Stimulated activated CD8-positive, alpha-beta memory T cell treated with anti-CD3 and anti-CD28 coated beads, Interleukin-4, amount 100 ng/mL, for 48 hours (primary cell): ENCODE measurements around the gene PML.
"Not testable (repeated sequence)": the region's sequence is repeated elsewhere in the genome, so short reads cannot be mapped to it uniquely, and the experiment has no call there.

ENCODE experiments used
- DNase-seq: peaks from one replicate; pipeline ENCODE4 v3.0.0-alpha.2; 2020

PML gene

DNA sequence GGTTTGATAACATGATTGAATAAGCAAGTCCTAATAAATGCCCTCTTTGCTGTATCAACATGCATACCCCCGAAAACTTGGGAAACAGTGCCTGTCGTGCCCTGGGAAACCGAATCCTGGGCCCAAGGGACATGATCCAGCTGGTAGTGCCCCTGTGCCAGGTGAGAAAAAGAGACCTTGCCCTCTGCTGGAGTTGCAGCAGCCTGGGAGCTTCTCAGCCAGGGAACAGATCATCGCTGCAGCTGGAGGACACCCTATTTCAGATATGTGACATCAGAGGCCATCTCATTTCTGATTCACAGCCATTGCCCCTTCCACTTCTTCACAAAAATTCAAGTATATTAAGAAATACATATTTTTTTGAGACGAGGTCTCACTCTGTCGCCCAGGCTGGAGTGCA is 34.7 kb upstream of the PML start:
- no peak for DNase-seq

DNA sequence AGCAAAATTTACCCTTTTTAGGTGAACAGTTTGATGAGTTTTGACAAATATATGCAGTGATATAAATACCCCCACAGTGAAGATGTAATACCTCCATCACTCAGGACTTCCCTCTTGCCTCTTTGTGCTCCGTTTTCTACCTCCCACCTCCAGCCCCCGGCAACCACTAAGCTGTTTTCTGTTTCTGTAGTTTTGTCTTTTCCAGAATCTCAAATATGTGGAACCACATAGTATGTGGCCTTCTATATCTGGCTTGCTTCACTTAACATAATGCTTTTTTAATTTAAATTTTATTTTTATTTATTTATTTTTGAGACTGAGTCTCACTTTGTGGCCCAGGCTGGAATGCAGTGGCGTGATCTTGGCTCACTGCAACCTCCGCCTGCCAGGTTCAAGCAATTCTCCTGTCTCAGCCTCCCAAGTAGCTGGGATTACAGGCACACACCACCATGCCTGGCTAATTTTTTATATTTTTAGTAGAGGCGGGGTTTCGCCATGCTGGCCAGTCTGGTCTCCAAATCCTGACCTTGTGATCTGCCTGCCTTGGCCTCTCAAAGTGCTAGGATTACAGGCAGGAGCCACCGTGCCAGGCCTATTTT is 33.9 kb upstream of the PML start:
- DNase-seq, result not testable (repeated sequence)

DNA sequence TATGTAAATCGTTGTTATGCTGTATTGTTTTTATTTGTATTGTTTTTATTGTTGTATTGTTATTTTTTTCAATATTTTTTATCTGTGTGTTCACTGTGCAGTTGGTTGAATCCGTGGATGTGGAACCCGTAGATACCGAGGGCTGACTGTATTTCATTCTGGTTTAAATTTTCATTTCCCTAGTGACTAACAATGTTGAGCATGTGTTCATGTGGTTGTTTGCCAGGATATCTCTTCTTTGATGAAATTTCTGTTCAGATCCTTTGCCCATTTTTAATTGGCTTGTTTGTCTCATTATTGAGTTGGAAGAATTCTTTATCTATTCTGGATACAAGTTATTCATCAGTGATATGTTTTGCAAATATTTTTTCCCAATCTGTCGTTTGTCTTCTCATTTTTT is 32.1 kb upstream of the PML start:
- DNase-seq, result no peak

DNA sequence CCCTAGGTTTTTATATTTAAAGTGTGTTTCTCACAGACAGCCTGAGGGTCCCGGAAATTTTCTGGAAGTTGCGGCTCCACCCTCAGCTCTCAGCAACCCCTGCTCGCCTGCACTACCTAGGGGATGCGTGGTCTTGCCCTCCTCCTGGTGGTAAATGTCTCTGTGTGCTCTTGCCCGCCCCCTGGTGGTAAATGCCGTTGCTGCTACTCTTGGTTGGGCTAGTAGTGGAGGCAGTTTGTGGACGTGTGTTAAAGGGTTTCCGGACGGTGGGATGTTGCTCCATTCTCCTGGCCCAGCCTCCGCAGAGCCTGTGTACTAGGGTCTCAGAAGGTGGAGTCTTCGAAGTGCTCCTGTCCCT is 29.8 kb upstream of the PML start:
- DNase-seq, result peak; percentile 95

DNA sequence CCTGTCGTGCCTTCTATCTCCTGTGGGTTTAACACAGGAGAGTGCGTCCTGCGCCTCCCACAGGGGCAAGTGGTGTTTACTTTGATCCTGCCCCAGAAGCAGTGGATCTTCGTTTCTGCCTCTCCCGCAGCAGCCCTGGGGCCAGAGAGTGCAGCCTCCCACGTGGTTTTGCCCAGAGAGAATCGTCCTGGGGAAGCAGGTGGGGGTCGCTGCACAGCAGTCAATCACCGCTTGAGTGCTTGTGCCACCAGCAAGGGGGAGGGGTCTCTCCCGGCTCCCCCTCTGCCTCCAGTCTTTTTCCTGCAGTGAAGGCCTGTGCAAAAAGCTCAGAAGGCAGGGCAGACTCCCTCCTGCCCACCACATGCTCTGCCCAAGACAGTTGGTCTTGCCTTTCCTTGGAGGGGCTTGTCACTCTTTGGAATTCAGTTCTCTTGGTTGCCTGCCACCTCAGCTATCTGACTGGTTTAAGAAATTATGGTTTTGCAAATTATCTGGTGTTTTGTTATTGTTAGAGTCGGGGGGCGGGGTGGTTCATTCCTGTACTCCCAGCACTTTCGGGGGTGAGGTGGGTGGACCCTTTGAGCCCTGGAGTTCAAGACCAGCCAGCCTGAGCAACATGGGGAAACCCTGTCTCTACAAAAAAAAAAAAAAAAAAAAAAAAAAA is 29.3 kb upstream of the PML start:
- DNase-seq, result peak; percentile 79

DNA sequence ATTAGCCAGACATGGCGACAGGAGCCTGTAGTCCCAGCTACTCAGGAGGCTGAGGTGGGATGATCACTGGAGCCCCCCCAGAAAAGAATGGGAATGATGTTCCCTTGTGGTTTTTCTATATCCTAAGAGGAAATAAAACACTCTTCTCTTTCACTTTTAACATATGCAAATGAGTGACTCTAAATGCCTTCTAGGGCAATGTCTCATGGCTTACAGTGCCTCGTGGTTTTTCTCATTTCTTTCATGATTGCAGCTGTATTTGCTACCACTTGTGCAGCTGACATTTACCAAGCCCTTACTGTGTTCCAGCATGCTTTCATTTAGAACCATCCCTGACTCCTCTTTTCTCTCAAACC is 28.8 kb upstream of the PML start:
- DNase-seq, result no peak

DNA sequence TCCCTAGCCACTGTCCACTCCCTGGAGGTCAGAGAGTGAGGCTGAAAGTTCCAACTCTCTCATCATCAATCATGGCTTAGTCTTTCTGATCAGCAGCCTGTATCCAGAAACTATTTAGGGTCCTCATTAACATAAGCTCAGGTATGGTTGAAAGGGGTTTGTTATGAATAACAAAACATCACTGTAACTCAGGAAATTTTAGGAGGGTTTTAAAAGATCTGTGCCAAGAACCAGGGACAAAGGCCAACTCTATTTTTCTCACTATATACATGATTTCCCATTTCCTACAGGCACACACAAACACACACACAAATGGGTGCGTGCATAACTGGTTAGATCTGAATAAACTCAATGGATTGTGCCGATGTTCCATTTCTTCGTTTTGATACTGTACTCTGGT is 26.1 kb upstream of the PML start:
- no peak for DNase-seq

DNA sequence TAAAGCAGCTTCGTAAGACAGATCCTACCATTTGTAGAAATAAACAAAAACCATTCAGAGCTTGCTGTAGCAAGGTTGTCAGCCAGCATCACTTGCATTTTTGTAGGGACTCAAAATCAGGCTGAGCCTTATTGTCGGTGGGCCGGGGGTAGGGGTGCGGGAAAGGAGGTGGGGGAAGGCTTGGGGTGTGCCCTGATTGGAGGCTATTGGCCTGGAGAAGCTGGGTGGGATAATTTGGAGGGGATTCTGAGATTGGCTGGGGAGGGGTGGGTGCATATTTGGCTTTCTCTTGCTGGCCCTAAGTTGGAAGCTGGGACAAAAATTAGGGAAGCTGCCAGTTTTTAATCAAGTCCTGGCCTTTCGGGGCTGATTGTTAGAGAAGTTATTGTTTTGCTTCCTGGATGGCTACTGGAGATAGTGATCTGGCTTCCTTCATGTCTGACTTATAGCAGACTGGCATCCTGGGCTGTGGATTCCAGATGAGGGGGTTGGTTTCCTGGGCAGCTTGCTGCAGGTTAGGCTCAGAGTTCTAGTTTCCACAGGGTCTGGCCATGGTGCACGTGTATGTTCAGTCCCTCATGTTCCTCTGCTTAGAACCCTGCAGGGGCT is 25.3 kb upstream of the PML start:
- no peak for DNase-seq

DNA sequence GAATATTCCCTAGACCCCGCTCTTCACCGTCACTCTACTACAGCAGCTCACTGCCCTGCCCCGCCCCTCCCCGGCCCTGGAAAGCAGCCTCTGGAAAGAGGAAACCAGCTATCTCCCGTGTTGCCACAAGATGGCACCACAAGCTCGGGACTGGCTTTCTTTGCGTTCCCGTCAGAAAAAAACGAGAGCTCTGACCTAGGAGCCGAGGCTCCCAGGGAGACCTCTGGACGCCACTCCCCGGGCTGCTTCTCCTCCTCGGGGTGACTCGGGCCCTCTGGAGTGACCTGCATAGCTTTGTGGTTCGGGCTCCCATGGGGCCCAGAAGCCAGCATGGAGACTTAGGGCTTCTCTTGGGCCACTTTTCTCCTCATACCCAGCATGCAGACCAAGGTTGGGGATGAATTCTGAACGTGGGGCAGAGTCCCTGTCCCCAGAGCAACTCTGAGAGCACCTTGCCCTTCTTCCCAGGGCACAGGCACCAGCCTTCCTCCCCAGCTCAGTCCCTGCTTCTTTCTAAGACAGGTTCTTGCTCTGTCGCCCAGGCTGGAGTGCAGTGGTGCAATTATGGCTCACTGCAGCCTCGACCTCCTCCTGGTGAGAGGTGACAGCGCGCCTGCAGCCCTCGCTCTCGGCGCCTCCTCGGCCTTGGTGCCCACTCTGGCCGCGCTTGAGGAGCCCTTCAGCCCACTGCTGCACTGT is 21.4 kb upstream of the PML start:
- DNase-seq, result peak; percentile 88

DNA sequence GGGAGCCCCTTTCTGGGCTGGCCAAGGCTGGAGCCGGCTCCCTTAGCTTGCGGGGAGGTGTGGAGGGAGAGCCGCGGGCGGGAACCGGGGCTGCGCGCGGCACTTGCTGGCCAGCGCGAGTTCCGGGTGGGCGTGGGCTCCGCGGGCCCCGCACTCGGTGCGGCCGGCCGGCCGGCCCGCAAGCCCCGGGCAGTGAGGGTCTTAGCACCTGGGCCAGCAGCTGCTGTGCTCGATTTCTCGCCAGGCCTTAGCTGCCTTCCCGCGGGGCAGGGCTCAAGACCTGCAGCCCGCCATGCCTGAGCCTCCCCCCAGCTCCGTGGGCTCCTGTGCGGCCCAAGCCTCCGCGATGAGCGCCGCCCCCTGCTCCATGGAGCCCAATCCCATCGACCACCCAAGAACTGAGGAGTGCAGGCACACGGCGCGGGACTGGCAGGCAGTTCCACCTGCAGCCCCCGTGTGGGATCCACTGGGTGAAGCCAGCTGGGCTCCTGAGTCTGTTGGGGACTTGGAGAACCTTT is 20.8 kb upstream of the PML start:
- DNase-seq, result not testable (repeated sequence)

DNA sequence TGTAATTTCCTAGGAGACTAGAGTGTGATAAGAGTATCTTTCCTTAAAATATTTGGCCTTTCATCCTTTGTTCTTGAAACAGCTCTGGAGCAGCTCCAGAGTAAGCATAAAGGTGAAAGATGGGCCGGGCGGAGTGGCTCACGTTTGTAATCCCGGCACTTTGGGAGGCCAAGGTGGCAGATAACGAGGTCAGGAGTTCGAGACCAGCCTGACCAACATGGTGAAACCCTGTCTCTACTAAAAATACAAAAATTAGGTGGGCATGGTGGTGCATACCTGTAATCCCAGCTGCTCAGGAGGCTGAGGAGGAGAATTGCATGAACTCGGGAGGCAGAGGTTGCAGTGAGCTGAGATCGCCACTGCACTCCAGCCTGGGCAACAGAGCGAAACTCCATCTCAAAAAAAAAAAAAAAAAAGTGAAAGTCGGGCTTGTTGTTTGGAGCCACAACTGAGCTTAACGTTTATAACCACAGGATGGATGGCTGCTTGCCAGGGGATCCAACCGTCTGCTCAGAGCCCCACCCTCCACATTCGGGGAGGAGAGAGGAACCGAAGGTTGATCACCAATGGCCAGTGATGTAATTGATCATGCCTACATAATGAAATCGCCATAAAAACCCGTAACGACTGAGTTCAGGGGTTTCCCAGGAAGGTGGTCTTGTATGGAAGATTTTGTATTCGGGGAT is 18.9 kb upstream of the PML start:
- not testable (repeated sequence) for DNase-seq

DNA sequence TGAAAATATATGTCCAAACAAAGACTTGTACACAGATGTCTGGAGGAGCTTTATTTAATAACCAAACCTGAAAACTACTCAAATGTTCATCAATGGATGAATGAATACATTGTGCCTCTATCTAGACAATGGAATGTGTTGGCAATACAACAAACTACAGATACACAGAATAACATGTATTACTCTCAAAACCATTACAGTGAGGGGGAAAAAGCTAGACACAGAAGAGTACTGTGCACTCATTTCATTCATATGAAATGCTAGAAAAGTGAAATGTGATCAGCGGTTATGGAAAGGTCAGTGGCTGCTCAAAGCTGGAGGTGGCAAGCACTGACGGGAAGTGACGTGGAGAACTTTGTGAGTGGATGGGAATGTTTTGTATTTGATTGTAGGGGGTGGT is 15.6 kb upstream of the PML start:
- DNase-seq, result peak; percentile 7

DNA sequence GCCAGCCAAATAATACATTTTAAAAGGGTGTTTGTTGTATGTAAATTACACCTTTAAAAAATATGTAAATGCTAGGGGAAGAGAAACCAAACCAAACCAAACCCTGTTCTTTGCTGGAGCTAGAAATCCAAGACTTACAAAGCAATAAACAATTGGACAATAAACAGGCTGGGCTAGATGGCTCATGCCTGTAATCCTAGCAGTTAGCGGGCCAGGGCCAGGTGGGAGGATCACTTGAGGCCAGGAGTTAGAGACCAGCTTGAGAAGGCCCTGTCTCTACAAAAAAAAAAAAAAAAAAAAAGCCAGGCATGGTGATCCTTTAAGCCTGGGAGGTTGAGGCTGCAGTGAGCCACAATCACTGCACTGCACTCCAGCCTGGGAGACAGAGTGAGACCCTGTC is 14.9 kb upstream of the PML start:
- peak; percentile 7 for DNase-seq

DNA sequence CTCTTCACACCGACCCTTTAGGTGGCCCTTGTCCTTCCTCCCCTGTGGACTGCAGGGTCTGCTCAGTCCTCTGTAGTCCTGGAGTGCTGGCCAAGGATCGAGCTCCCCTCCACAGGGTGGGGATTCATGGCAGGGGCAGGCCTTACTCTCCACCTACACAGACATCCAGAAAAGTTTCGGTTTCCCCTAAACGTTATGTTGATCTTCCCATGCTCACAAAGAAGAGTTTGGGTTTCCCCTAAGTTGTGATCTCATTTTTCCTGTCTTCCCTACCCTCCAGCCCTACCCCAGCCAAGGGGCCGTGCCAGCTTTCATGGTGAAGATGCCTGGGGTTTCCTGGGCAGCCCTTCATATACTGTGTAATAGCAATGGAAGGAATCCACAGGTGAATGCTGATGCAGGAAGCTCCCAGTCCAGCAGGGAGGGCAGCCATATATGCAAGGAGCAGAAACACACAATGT is 12.7 kb upstream of the PML start:
- no peak for DNase-seq

DNA sequence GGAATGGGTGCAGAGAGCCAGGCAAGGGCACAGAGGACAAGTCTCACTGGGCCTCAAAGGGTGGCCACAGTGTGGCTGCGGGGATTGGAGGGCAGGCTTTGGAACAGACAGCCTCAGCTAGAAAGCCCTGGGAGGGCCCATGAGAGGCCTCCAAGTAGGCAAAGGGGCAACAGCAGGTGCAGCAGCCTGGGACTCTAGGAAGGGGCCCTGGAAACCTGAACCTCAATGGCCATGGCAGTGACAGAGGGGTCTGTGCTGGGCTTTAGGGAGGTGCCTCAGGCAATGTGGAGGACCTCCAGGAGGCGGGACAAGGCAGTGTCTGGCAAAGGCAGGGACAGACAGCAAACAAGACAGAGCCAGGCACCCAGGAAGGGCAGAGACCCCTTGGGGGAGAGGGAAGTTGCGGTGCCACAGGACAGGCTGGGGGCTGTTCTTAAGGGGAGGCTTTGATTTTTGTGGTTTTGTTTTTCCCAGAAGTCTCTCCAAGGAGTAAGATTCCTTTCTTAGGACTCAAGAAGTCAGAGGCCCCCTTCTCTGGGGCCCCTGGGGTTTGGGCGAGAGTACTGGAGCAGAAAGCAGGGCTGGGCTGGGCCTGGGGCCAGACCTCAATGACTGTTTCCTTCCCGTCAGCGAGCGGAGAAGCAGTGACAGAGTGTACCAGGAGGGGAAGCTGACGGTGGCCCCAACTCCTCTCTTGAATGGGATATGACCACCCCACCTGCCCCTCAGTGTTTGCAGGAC is 12.1 kb upstream of the PML start:
- DNase-seq, result peak; percentile 66

DNA sequence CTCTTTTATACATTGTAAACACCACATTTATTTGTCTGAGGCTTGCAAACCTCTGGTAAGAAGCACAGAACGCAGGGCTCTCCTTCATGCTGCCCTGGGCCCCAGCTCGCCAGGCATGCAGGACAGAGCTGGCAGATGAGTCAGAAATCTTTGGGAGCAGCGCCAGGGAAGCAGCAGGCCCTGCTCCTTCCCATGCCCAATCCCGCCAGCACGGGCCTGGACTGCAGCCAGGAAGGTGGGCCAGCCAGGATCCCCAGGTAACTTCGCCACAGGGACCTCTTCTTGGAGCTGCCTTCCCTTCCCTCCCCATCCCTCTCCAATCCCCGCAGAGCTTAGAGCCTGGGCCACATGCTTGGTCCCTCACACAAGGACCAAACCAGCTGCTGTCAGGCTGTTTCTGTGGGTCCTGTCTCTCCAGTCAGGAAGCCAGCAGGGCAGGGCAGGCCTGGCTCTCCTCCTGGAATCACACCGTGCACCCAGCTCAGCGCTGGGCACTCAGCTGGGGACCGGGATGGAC is 11.2 kb upstream of the PML start:
- DNase-seq, result no peak

DNA sequence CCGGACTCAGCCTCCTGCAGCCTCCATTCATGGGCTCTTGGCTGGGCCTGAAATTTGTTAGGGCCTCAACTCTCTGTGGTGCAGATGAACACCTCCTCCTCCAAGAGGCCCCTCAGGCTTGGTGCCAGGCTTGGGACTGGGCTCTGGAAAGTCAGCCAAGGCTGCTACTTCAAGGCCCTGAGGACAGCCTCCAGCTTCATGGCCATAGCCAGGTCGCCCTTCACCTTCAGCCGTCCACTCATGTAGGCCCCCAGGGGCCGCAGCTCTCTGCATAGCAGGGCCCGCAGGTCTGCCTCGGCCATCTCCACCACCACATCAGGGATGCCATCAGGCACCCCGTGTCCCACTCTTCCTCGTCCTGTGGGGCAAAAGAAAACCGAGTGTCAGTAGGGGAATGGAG is 10.7 kb upstream of the PML start:
- DNase-seq, result no peak

DNA sequence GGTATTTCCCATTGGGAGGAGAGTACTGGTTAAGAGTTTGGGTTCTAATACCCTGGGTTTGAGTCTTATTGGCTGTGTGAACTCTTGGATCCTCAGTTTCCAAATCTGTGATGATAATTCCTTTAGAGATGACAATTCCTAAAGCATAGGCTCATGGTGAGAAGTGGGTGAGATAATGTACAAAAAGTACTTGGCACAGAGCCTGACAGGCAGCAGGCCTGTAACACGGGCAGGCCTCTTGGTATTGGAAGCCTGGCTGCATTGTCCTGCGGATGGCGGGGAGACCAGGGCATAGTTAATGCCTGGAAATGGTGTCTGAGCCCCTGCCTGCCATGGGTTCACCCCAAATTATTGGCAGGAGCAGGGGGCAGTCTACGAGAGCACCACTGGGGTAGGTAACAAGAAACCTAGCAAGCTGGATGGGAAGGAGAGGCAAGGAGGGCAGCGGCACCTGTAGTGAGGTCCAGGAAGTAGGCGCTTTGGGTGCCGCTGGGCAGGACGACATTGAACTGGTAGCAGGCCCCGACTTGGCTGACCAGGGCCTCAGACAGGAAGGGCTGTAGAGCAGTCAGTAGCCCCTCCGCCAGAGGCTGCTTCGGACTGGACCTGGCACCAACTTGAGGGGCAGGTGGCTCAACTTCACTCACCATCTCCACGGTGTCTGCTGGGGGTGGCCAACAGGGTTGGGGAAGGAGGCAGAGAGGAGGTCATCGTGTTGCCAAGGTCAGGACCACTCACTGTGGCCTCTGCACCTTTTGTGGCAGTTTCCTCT is 10.1 kb upstream of the PML start:
- DNase-seq, result peak; percentile 18

DNA sequence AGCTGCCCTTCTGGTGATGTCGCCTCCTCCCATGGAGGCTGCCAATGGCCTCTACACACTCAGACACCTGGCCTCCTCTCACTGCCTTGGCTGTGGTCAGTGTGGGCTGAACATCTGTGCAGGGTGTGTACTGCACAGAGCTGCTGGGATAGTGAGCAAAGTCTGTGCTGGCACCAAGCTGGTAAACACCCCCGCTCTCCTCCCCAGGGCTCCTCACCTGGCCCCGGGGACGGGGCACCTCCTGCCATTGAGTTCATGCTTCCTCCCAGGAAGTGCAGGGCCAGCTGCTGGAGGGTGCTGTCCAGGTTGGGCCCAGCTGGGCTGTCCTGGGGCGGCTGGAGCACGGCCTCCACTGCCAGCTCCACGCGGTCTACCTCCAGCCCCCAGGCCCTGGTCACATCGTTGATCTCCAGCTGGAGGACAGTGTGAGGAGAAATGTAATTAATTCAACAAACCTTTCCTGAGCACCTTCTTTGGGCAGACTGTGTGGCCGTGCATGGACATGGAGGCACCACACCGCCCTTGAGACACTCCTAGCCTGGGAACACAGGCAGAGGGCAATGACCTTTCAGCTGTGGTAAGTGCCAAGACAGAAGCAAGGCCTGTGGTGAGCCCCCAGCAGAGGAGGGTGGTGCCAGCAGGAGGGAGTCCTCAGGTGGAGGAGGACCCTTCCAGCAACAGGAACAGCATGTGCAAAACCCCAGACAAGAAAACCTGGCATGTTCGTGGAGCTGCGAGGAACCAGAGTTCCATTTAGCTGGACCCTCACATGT is 9.2 kb upstream of the PML start:
- DNase-seq, result peak; percentile 28

DNA sequence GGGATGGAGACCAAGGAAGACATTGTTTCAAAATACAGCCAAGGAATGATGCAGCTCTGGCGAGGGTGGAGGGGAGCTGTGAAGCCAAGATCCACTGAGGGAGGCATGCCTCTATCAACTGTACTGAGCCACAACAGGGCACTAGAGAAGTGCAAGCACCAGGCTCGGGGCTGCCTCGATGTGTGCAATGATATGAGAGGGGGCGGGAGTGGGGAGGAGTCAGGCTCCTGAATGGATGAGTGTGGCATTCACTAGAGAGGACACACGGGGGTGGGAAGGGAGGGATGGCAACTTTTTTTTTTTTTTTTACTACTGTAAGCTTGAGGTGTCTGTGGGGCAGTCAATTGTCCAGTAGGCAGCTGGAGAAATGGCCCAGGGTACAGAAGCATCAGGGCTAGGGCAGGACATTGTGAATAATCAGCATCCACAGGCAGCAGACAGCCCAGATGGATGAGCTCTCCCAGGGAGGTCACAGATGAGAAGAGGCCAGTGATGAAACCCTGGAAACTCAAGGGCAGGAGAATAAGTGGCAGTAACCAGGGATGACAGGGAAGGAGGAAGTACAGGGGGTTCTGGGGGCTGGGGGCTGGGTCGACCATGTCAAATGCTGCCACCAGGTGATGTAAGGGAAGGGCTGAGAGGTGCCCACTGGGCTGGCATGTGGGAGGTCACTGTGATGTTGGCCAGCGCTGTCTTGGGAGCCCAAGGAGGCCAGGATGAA is 8.3 kb upstream of the PML start:
- no peak for DNase-seq
